GM12874 (cell line): Measurements from ENCODE around the gene ZPLD1.

Source experiments
- TF ChIP-seq, protein P1 (sequence below): IDR thresholded peaks from 2 replicates; pipeline ENCODE4 v1.5.1; 2011; ENCODE audit warnings: low read depth, mild to moderate bottlenecking, control low read depth, low read length, moderate library complexity; ENCODE audit not compliant: insufficient read depth

ZPLD1 gene

DNA sequence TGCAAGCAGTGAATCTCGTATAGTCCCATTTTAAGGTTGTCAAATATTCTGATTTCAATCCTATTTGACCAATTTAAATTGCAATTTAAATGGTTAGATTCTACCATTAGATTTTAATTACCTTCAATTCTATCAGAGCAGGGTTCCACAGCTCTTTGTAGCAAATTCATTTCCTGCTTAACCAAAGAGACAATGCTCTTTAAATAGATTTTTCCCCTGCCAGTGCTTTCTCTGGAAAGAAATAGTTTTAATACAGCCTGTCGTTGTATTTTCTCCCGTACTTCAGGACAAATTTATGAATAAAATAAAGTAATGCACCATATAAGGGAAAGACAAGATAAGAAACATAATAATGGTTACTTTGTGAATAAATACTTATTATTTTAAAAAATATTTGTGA lies 62.8 kb downstream of the ZPLD1 start:
- TF ChIP-seq, protein P1, sequence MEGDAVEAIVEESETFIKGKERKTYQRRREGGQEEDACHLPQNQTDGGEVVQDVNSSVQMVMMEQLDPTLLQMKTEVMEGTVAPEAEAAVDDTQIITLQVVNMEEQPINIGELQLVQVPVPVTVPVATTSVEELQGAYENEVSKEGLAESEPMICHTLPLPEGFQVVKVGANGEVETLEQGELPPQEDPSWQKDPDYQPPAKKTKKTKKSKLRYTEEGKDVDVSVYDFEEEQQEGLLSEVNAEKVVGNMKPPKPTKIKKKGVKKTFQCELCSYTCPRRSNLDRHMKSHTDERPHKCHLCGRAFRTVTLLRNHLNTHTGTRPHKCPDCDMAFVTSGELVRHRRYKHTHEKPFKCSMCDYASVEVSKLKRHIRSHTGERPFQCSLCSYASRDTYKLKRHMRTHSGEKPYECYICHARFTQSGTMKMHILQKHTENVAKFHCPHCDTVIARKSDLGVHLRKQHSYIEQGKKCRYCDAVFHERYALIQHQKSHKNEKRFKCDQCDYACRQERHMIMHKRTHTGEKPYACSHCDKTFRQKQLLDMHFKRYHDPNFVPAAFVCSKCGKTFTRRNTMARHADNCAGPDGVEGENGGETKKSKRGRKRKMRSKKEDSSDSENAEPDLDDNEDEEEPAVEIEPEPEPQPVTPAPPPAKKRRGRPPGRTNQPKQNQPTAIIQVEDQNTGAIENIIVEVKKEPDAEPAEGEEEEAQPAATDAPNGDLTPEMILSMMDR = no peak

DNA sequence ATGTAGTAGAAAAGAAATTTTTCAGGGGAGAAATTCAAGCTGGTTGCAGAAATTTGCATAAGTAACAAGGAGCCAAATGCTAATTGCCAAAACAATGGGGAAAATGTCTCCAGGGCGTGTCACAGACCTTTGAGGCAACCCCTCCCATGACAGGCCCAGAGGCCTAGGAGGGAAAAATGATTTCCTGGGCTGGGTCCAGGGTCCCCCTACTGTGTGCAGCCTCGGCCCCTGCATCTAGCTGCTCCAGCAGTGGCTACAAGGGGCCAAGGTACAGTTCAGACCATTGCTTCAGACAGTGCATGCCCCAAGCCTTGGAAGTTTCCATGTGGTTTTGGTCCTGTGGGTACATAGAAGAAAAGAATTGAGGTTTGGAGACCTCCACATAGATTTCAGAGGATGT lies 70.7 kb downstream of the ZPLD1 start:
- TF ChIP-seq, protein P1 = no peak

GRCh38 chr3:102510663-102511062 lies 75.8 kb downstream of the ZPLD1 start:
- TF ChIP-seq, protein P1 = no peak

DNA sequence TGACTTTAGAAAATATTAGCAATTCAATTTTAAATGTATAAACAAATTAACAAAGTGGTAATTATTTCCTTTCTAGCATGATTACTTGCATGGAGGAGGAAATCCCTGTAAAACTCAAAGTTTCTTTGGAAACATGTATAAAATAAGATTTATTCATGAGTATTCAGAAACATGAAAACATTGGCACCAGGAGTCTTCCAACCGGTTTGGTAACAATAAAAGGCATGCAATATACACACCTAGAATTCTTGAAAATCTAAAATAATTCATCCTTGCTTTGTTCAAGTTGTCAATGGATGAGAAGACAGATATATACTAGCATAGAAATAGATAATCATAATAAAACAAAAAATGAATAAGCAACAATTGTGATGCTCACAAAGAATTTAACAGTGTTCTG lies 76.4 kb downstream of the ZPLD1 start:
- TF ChIP-seq, protein P1 = no peak

DNA sequence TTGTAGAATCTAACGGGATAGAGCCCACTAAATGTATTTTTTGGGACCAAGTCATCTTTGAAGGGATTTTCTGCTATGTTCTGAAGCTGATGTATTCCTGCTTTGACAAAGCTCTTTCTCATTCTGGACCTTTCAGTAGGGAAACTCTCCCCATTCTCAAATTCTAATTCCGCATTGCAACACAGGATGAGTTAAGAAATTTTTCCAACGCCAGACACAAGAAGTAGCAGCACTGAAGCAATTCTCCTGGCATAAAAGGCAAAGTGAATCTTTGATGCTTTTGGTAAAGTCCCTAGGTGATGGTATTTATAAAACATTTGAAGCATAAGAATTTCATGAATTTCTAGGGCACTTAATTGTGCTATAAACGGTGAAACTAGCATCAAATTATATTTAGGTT lies 76.8 kb downstream of the ZPLD1 start:
- TF ChIP-seq, protein P1 = no peak

DNA sequence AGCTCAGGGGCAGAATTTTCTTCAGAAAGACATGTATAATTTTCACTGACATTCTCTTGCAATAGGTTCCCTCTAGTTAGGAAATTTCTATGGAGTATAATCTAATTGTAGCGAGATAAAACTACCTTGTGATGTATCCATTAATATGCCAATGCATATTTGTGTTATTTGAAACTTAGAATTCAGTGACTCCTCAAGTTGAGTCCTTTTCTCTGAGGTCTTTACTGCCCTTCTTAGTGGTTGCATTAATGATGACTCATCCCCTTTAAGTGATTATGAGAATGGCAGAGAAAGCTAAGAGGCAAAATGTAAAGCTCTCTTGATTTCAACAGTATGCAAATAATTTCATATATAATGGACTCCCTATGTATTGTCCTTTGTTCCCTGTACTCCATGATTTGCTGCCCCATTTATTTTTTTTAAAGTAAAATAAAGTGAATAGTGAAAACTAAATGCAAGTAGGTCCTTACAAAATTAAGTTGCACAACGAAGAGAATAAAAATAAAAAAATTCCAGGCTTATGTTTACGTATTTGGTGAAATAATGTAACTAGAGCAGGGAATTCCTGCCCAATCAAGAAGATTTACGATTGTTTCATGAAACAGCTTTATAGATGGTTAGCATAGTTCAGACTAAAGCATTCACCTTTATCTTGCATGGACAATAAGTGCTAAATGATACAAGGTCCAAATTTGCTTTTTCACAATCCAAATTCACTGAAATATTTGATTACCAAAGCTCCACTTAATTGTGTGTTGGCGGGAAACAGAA lies 78.1 kb downstream of the ZPLD1 start:
- TF ChIP-seq, protein P1 = no peak

GRCh38 chr3:102514241-102514640 lies 79.4 kb downstream of the ZPLD1 start:
- TF ChIP-seq, protein P1 = no peak
